Liver (tissue), 9 donors: ENCODE data around the gene CCN5. TPM values are rescaled to one million over a fixed set of nuclear protein-coding genes. Genes with fewer than 3 reads are reported as not detected.

Source experiments
- DNase-seq: peaks from one replicate; pipeline ENCODE4 v3.0.0-alpha.2; 2017; ENCODE audit warnings: low spot score
- H3K27ac ChIP-seq, 2 donors: one replicate each; pipeline ENCODE4 v1.7.0; 2013; ENCODE audit warnings: inconsistent platforms in 2 of 2, low read length in 2 of 2, control low read depth in 1 of 2, low read depth in 1 of 2, mild to moderate bottlenecking in 1 of 2
- H3K27me3 ChIP-seq, 4 donors: one replicate each; pipeline versions ENCODE4 v1.6.1 to v1.7.0; 2013; ENCODE audit warnings: low read length in 3 of 4, inconsistent platforms in 1 of 4, mild to moderate bottlenecking in 1 of 4, moderate library complexity in 1 of 4; ENCODE audit not compliant: control insufficient read depth in 4 of 4, insufficient read depth in 4 of 4
- H3K36me3 ChIP-seq, 4 donors: one replicate each; pipeline versions ENCODE4 v1.6.1 to v1.7.0; 2013; ENCODE audit warnings: low read length in 3 of 4, mild to moderate bottlenecking in 3 of 4, low read depth in 1 of 4, moderate library complexity in 1 of 4; ENCODE audit not compliant: control insufficient read depth in 4 of 4, insufficient read depth in 3 of 4
- H3K4me1 ChIP-seq, 4 donors: one replicate each; pipeline versions ENCODE4 v1.6.1 to v1.7.0; 2013; ENCODE audit warnings: low read length in 3 of 4, mild to moderate bottlenecking in 3 of 4, moderate library complexity in 1 of 4; ENCODE audit not compliant: control insufficient read depth in 4 of 4, insufficient read depth in 4 of 4
- H3K4me3 ChIP-seq, 3 donors: one replicate each; pipeline versions ENCODE4 v1.6.1 to v1.7.0; 2013; ENCODE audit warnings: low read length in 3 of 3, control low read depth in 1 of 3, low read depth in 1 of 3, mild to moderate bottlenecking in 1 of 3
- H3K9ac ChIP-seq, 2 donors: one replicate each; pipeline ENCODE4 v1.7.0; 2013; ENCODE audit warnings: low read length in 2 of 2, mild to moderate bottlenecking in 2 of 2, moderate library complexity in 2 of 2, control low read depth in 1 of 2, low read depth in 1 of 2
- H3K9me3 ChIP-seq, 4 donors: one replicate each; pipeline versions ENCODE4 v1.6.1 to v1.7.0; 2013; ENCODE audit warnings: low read length in 3 of 4; ENCODE audit not compliant: control insufficient read depth in 4 of 4
- EGR1 ChIP-seq, 2 donors: IDR thresholded peaks; 2 replicates each; pipeline ENCODE4 v1.6.1; 2016 to 2018; ENCODE audit warnings: antibody characterized with exemption in 2 of 2, low read depth in 2 of 2
- FOXA1 ChIP-seq: IDR thresholded peaks from 2 replicates; pipeline ENCODE4 v1.6.1; 2016; ENCODE audit warnings: antibody characterized with exemption
- FOXA2 ChIP-seq: IDR thresholded peaks from 2 replicates; pipeline ENCODE4 v1.6.1; 2016; ENCODE audit warnings: antibody characterized with exemption
- GABPA ChIP-seq, 2 donors: IDR thresholded peaks in 1 of 2; conservative IDR thresholded peaks in 1 of 2; 2 replicates each; pipeline ENCODE4 v1.6.1; 2016; ENCODE audit warnings: antibody characterized with exemption in 2 of 2, mild to moderate bottlenecking in 1 of 2, moderate library complexity in 1 of 2
- HNF4A ChIP-seq, 2 donors: conservative IDR thresholded peaks; 2 replicates each; pipeline ENCODE4 v1.6.1; 2016; ENCODE audit warnings: antibody characterized with exemption in 2 of 2, mild to moderate bottlenecking in 2 of 2
- HNF4G ChIP-seq: IDR thresholded peaks from 2 replicates; pipeline ENCODE4 v1.6.1; 2016; ENCODE audit warnings: antibody characterized with exemption
- JUND ChIP-seq, 2 donors: IDR thresholded peaks; 2 replicates each; pipeline ENCODE4 v1.6.1; 2016; ENCODE audit warnings: antibody characterized with exemption in 2 of 2
- NR2F2 ChIP-seq: IDR thresholded peaks from 2 replicates; pipeline ENCODE4 v1.6.1; 2016; ENCODE audit warnings: antibody characterized with exemption
- RAD21 ChIP-seq, 2 donors: IDR thresholded peaks; 2 replicates each; pipeline ENCODE4 v1.6.1; 2016; ENCODE audit warnings: antibody characterized with exemption in 2 of 2, mild to moderate bottlenecking in 2 of 2
- RXRA ChIP-seq, 2 donors: IDR thresholded peaks; 2 replicates each; pipeline ENCODE4 v1.6.1; 2017 to 2018; ENCODE audit warnings: antibody characterized with exemption in 2 of 2, mild to moderate bottlenecking in 1 of 2
- SP1 ChIP-seq: IDR thresholded peaks from 2 replicates; pipeline ENCODE4 v1.6.1; 2018; ENCODE audit warnings: antibody characterized with exemption, mild to moderate bottlenecking
- TAF1 ChIP-seq: conservative IDR thresholded peaks from 2 replicates; pipeline ENCODE4 v1.6.1; 2016; ENCODE audit warnings: antibody characterized with exemption, mild to moderate bottlenecking
- YY1 ChIP-seq: IDR thresholded peaks from 2 replicates; pipeline ENCODE4 v1.6.1; 2016; ENCODE audit warnings: antibody characterized with exemption, mild to moderate bottlenecking
- WGBS: extraction: QIAGEN DNeasy Blood & Tissue Kit; methylation state at CpG from one replicate; pipeline ENCODE4 v1.1.7; 2013; 5-methylcytosine and 5-hydroxymethylcytosine counted together
- polyA plus RNA-seq, 2 donors: library from polyadenylated mRNA; stranded (reverse) in 1 of 2; unstranded in 1 of 2; fragments of 200-250 nt in 1 of 2; fragments of >200 nt in 1 of 2; fragmentation: Nextera tagmentation in 1 of 2; extraction: Ambion mirVana in 1 of 2; gene quantifications; one replicate each; pipeline versions ENCODE4 v1.2.1 to v1.2.3, GENCODE V29; 2013 to 2015
- total RNA-seq, 2 donors: library from RNA; depleted of rRNA; stranded (reverse); fragments of >200 nt; gene quantifications; one replicate each; pipeline ENCODE4 v1.2.3, GENCODE V29; 2014
- TF ChIP-seq, protein P1 (sequence below): IDR thresholded peaks from 2 replicates; pipeline ENCODE4 v1.6.1; 2016; ENCODE audit warnings: antibody characterized with exemption
- TF ChIP-seq, protein P2 (sequence below): IDR thresholded peaks from 2 replicates; pipeline ENCODE4 v1.6.1; 2016; ENCODE audit warnings: antibody characterized with exemption, mild to moderate bottlenecking
- donor health status: healthy.
- donor health status: healthy.
- donor health status: healthy.
- donor health status: healthy.
- donor health status: healthy.

CCN5 gene
- total and polyA plus RNA-seq, 4 donors: 1.2 to 3.6 (median 1.9) TPM; not detected in 1

DNA sequence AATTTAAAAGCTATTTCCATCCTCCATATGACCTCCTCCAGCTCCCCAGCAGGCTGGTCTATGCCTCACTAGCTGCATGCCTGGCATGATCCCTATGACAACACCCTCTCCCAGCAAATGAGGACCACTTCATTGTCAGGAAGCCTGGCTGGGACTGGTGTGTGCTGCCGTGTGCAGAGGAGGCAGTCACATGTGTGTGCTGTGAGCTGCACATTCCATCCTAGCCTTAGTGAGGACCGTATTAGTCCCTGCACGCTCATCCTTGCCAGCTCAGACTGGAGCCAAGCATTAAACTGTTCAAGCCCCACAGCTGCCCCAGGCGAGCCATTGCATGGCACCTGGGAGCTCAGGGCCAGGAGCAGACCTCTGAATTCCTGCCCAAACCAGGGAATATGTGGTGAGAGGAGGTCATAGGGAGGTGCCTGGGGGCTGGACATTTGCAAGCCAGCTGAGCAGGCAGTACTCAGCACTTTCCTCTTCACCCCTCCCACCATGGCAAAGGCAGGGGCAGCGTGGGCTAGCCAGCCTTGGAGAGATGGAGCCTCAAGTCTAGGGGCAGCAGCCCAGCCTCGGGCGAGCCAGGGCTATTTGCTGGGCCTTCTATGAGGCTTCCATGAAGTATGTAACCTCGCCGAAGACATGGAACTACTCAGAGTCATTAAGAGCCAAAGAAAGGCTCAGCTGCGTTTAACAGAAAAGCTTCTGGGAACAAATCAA is 8.7 kb upstream of the CCN5 start:
- Histone ChIP-seq H3K9ac (no peak overlapping the region), H3K27me3 (no peaks in the 10 kb centered on the region), H3K36me3 (no peaks in the 10 kb centered on the region), H3K4me3 (no peak overlapping the region), H3K9me3 (no peaks in the 10 kb centered on the region), H3K4me1 (no peaks in the 10 kb centered on the region), H3K27ac (no peak overlapping the region)
- WGBS: 70% methylated on average over 10 of the region's 10 CpGs
- no peak for TF ChIP-seq JUND (IDR thresholded peaks at IDR 0.05)
- TF ChIP-seq, protein P1, sequence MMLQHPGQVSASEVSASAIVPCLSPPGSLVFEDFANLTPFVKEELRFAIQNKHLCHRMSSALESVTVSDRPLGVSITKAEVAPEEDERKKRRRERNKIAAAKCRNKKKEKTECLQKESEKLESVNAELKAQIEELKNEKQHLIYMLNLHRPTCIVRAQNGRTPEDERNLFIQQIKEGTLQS: no peak
- no peak for TF ChIP-seq RAD21 (IDR thresholded peaks at IDR 0.05)
- TF ChIP-seq FOXA2: no peak
- TF ChIP-seq FOXA1: no peak
- no peak for TF ChIP-seq HNF4G
- no peak for TF ChIP-seq RXRA (IDR thresholded peaks at IDR 0.05)
- no peak for TF ChIP-seq GABPA (IDR thresholded peaks at IDR 0.05 in 1 of 2, conservative IDR thresholded peaks at IDR 0.05 in 1 of 2)
- TF ChIP-seq YY1: no peak
- no peak for TF ChIP-seq EGR1 (IDR thresholded peaks at IDR 0.05; ENCODE audit: low read depth in 2 of 2)
- TF ChIP-seq, protein P2, sequence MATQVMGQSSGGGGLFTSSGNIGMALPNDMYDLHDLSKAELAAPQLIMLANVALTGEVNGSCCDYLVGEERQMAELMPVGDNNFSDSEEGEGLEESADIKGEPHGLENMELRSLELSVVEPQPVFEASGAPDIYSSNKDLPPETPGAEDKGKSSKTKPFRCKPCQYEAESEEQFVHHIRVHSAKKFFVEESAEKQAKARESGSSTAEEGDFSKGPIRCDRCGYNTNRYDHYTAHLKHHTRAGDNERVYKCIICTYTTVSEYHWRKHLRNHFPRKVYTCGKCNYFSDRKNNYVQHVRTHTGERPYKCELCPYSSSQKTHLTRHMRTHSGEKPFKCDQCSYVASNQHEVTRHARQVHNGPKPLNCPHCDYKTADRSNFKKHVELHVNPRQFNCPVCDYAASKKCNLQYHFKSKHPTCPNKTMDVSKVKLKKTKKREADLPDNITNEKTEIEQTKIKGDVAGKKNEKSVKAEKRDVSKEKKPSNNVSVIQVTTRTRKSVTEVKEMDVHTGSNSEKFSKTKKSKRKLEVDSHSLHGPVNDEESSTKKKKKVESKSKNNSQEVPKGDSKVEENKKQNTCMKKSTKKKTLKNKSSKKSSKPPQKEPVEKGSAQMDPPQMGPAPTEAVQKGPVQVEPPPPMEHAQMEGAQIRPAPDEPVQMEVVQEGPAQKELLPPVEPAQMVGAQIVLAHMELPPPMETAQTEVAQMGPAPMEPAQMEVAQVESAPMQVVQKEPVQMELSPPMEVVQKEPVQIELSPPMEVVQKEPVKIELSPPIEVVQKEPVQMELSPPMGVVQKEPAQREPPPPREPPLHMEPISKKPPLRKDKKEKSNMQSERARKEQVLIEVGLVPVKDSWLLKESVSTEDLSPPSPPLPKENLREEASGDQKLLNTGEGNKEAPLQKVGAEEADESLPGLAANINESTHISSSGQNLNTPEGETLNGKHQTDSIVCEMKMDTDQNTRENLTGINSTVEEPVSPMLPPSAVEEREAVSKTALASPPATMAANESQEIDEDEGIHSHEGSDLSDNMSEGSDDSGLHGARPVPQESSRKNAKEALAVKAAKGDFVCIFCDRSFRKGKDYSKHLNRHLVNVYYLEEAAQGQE: no peak
- DNase-seq: no peak

- WGBS: 87% methylated on average over 5 of the region's 5 CpGs
- TF ChIP-seq TAF1: no peak
- TF ChIP-seq, protein P2: no peak
- TF ChIP-seq RAD21 (IDR thresholded peaks at IDR 0.05): no peak
- no peak for TF ChIP-seq HNF4A (conservative IDR thresholded peaks at IDR 0.05)
- TF ChIP-seq SP1: no peak
- no peak for TF ChIP-seq JUND (IDR thresholded peaks at IDR 0.05)
- no peak for TF ChIP-seq NR2F2
- TF ChIP-seq EGR1 (IDR thresholded peaks at IDR 0.05; ENCODE audit: low read depth in 2 of 2): no peak
- no peaks in the 10 kb centered on the region for H3K27me3 ChIP-seq
- H3K9me3 ChIP-seq: no peaks in the 10 kb centered on the region
- no peak for DNase-seq
- no peaks in the 10 kb centered on the region for H3K4me1 ChIP-seq
- no peaks in the 10 kb centered on the region for H3K36me3 ChIP-seq
- no peak overlapping the region for H3K9ac ChIP-seq
- no peak overlapping the region for H3K4me3 ChIP-seq
- H3K27ac ChIP-seq: no peak overlapping the region
These were observed 8.1 kb upstream of the CCN5 start for GRCh38 chr20:44707018-44707579.
